GM18867 (cell line): ENCODE results near the gene CISD3.

Experiments
- ATAC-seq: cut with Tn5 transposase; IDR thresholded peaks from one replicate; pipeline ENCODE4 v1.9.1; 2021; ENCODE audit warnings: mild to moderate bottlenecking, moderate library complexity; ENCODE audit not compliant: unreplicated experiment

The CISD3 gene

DNA sequence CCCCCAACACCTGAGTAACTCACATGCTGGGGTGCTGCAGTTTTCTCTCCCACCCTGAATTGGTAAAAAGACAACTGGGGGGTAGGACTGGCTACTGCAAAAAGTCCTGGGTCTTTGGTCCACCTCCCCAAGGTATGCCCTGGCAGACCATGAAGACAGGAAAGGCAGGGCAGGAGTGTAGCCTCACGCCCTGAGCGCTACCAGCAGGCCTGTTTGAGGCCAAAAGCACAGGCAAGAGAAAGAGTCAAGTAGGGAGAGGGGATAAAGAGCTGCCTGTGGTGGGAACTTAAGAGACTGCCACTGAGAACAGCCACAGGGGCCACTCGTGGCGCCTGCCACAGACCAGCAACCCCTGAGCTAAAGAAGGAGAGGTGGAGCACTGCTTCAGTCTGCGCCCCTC lies 36.2 kb downstream of the CISD3 start:
- no peak for ATAC-seq

DNA sequence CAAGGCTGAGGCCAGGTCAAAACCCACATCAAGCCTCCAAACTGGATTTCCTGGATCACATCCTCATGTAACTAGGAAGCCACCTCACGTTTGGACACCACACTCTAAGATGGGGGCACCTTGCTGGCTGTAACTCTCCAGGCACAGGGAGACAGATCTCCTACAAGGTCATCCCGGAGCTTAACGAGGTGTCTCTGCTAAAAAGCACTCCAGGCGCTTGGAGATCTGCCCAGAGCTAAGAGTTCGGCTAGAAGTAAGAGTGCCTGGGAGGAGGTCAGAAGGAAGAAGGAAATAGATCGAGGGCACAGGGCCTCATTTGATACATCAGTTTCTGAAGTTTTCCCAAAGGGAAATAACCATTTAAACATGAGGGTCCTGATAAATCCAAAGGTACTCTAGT lies 38.3 kb downstream of the CISD3 start:
- ATAC-seq = no peak

DNA sequence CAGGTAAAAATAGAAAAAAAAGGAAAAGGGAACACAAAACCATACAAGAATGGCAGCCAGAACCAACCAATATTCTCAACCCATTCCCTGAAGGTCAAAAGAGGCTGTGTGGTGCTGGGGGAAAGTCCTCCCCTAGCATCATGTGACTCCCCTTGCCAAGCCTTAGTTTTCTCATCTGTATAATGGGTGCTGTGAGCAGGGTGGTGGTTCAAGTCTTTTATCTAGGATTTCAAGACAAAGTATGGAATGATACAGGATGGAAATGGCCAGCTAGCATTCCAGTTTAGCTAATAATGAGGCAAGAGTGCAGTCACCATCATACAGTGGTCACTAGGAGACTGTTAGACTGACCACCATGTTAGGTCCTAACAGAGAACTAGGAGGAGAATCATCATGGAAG lies 43.1 kb downstream of the CISD3 start:
- no peak for ATAC-seq

DNA sequence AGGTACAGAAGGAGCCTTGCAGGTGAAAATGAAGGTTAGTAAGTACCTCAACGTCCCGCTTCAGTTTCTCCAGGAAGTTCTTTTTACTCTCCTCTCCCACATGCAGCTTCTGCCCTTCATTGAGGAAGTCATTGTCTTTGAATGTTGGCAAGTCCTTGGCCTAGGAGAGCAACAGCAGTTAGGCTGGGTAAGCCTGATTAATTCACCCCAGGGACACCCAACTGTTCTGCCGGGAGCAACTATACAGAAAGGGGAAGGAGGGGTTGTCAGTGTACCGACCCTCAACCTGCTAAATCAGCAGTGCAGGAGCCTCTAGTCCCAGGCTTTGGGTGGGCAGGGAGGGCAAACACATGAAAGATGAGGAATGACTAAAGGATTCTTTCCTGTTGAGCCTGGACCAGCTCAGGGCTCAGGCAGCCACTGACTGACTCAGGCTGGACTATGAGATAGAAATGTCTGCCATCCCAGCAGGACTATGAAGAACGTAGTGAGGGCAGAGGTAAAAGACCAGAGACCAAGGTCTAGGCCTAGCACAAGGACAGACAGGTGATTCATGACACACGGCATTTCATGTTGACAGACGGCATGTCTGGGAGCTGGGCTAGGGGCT lies 47.6 kb downstream of the CISD3 start:
- ATAC-seq = no peak

DNA sequence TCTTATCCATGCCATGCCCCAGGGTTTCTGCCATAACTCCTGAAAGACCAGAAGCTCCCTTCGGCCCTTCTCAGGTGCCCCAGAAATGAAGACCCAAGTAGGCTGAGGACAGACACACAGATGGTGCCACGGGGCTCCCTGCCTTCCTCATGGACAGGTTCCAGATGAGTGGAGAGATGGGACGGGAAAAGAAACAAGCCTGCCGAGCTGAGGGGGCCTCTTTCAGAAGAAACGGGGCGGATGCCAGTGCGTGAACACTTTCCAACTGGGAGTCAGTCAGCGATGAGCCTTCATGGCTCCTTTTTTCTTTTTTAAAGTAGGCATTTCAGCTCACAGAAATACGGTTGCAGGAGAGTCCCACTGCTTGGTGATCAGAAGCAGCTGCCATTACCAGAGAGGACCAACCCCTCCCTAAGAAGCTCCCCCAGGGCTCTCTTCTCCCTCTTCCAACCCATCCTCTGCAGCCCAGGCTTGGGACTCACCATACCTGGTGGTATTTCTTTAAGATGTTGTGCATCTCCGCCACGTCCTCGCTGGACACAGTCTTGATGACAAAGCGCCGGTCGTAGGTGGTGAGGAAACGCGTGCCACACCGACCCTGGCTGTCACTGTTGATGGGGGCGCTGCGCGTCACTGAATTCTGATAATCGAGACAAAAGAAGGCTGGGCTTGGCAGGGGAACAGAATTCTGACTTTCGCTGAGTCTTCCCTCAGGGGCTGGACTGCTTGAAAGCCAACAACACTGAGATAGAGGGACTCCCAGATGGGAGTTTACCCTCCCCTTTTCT lies 50.0 kb downstream of the CISD3 start:
- ATAC-seq = no peak

DNA sequence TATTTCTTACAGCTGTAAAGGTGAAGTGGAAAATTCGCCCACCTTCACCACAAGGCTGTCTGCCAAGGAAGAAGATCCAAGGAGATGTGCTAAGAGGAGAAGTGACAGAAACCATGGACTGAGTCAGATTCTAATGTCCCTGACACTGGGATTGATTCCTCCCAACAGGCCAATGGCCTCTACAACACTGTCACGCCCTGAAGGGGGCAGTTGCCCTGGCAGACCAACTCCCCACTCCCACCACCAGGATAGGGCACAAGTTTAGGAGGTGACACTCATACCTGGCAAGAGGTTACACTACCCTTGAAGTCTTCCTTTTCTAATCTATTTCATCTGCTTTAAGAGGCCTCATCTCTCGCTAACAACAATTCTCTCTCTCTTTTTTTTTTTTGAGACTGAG lies 53.1 kb downstream of the CISD3 start:
- ATAC-seq = no peak
